Superior temporal gyrus (tissue), 1 donor: ENCODE results near the gene HS3ST4.
"Not testable (repeated sequence)": the region's sequence is repeated elsewhere in the genome, so short reads cannot be mapped to it uniquely, and the experiment has no call there.

Experiments used
- DNase-seq: peaks from one replicate; pipeline ENCODE4 v3.0.0-alpha.2; 2016; ENCODE audit errors: extremely low spot score

HS3ST4 gene

DNA sequence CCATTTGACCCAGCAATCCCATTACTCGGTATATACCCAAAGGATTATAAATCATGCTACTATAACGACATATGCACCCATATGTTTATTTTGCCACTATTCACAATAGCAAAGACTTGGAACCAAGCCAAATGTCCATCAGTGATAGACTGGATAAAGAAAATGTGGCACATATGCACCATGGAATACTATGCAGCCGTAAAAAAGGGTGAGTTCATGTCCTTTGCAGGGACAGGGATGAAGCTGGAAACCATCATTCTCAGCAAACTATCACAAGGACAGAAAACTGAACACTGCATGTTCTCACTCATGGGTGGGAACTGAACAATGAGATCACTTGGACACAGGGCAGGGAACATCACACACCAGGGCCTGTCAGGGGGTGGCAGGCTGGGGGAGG is 406.4 kb downstream of the HS3ST4 start:
- DNase-seq, result not testable (repeated sequence)

DNA sequence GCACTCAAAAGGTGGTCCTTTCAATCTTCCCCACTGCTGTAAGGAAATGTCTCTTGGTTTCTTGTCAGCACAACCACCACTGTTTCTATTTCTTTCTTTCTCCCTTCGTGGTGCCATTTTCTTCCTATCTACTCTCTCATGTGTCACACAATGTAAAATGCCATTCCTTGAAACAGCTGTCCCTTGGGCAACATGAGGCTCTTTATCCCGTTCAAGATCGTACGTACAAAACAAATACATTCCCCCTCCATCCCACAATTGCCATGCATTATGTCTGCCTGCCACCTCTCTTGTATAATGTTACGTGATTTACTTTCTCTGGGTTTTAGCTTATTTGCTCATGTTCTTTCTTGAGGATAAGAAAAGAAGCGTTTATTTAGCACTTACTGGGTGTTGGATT is 410.6 kb downstream of the HS3ST4 start:
- no peak for DNase-seq

DNA sequence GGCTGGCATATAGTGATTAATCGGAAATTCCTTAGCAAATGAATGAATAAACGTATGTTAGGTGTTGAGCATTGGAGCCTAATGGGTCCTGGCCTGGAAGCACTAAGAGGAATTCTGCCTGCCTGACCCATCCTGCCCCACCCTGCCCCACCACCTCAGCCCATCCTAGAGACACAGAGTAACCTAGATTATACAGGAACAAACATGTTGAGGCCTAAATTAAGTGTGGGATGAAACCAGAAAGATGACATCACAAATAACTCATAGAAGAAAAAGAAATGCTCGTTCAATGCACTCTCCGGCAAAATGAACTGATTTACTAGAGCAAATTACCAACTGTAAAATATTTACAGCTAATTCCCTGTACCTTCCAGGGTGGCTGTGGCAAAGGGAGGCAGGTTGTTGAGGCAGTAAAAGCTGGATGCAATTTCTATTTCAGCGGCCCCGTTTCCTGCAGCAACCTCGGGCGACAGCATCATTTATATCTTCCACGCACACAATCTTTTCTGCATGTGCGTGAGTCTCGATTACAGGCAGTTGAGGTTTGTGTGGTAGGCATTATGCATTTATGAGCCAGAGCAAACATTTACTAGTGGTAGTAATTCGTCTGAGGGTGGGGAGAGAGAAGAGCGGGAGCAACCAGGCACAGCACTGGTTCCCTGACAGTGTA is 417.2 kb downstream of the HS3ST4 start:
- DNase-seq, result no peak

DNA sequence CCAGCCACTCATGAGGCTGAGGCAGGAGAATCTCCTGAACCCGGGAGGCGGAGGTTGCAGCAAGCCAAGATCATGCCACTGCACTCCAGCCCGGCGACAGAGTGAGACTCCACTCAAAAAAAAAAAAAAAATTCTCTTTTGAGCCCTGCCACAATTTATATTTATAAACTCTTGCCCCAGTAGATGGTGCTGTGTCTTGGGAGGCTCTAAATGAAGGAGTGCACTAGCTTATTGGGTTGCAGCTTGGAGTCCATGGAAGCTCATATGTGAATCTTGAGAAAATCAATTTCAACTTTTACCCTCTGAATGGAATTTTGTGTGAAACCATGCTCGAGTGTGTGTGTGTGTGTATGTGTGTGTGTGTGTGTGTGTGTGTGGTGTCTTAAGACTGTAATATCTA is 420.1 kb downstream of the HS3ST4 start:
- no peak for DNase-seq

DNA sequence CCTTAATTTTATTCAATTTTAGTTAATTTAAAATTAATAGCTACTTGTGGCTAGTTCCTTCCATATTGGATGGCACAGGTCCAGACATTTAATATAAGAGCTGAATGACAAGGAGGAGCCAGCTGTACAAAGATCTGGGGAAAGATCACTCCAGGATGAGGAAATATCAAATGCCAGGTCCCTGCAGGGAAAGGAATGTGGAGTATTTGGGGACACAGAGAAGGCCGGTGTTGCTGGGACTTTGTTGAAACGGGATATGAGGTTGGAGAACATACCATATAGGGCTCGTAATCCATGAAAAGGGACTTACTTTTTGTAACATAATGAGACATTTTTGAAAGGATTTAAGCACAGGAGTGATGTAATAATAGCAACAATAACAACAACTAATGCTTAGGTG is 426.8 kb downstream of the HS3ST4 start:
- DNase-seq, result no peak

DNA sequence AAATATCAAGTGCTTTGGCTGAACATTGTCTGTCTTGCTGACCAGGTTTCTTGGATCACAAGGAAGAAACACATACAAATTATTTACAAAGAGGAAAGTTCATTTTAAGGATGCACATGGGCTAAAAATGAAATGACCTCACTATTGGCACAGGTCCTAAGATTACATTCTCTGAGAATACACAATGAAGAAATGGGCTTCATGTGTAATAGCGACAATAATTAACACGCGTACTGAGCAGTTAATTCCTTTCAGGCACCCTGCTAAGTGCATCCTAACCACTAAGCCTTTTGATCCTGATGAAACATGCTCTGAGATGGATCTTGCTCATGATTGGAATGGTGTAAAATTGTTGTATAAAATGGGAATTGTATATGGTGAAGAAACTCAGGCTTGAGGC is 429.0 kb downstream of the HS3ST4 start:
- DNase-seq, result no peak

DNA sequence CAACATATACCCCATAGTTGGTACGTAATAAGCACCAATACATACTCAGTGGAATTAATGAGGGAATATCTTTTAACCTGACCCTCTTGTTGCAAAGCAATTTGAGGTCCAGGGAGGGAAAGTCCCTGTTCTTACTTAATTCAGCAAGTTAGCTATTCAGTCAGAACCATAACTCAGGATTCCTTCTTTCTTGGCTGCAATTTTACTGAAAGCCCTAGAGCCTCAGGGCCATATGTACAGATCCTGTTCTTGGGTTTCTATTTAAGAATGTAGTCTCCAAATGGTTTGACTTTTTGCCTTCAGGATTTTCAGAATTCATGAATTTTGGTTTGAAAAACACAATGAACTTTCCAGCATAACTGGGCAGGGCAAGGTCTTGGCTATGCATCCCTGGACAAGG is 436.5 kb downstream of the HS3ST4 start:
- no peak for DNase-seq

DNA sequence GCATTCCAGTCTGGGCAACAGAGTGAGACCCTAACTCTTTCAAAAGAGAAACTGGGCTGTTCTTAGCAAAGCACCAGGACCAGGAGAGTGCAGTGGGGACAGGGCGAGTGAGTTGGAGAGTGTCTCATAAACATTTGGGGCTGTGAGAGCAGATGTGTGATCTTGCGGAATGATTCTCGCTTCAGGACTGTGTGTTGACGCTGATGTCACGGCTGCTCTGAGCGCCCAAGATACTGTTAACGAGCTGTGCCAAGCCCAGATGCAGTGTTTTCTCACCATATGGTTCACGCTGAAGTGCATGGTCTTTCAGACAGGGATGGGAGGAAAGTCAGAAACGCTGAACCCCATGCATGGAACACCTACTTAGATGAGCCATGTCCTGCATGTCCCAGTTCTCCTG is 438.2 kb downstream of the HS3ST4 start:
- DNase-seq, result peak; percentile 26

DNA sequence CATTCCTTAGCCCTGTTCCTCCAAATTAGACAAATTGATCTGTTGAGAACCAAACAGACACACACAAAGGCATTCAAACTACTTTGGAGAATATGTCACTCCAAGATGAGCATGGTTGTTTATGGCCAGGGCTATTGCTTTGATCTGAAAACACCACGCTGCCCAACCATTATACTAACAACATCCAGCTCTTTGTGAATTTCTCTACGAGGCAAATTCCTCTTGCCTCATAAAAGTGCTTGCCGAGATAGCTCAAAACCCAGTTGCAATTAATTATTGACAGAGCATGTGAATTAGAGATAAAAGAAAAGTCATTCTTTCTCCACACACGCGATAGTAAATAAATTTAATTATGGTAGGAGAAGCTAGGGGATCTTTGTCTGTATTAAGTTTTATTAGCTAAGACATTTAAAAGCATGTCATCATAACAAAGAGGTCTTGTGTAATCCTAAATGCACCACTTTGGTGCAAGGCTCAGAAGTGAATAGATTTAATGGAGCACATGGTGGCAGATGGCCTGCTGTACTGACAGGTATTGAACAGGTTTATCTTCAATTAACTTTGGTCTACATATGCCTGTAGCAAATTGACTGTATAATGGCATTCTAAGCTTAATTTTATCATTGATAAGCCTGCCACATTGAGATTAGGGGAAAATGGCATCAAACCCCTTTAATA is 441.8 kb downstream of the HS3ST4 start:
- no peak for DNase-seq

DNA sequence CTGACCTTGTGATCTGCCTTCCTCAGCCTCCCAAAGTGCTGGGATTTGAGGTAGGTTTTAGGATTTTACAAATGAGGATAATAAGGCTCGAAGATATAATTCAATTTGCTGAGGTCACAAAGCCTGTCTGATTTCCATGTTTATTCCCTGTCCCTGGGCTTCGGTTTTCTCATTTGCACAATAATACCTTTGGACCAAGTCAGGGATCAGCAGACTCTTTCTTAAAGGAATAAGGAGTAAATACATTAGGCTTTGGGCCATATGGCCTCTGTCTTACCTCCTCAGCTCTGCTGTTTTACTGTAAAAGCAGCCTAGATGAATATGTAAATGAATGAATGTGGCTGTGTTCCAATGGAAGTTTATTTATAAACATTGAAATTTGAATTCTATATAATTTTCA is 442.8 kb downstream of the HS3ST4 start:
- DNase-seq, result no peak

DNA sequence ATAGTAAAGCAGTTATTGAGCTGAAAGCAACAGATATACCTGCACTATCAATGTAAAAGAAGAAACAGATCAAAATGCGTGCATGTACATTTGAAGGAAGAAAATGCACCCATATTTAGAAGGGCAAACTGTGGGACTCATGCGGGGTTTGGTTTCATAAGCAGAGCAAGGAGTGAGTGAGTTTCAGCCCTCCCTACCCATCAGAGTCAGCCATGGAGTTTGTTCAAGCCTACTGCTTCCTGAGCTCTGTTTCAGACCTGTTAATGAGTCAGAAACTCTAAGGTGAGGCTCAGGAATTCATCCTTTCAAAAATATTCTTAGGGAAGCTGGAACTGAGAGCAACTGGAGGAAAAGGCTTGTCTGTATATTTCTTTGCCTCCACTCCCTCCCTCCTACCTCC is 446.2 kb downstream of the HS3ST4 start:
- DNase-seq, result no peak

DNA sequence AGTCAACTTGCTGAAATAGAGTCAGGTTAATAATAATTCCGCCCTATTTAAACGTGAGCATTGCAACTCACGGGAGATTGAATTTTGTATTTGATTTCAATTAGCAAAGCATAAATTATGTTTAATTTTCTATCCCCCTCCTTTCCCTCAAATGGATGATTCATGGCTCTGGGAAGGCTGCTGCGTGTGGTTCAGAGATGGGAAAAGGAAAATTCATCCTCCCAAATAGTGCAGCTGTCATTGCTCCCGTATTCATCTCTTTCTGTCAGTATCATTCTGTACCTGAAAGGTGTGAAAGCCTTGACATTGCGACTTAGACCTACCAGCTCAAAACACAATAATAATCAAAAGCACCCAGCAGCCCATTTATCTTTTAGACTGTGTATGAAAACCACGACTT is 447.3 kb downstream of the HS3ST4 start:
- no peak for DNase-seq

DNA sequence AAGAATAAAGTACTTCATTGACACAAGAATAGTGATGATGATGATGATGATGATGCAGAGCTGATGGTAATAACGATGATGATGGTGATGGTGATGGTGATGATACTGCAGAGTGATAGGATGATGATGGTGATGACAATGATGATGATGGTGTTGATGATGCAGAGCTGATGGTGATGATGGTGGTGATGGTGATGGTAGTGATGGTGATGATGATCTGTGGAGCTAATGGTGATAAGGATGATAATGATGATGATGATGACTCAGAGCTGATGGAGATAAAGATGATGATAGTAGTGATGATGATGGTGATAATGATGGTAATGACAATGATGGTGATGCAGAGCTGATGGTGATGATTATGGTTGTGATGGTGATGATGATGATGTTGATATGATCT is 448.1 kb downstream of the HS3ST4 start:
- no peak for DNase-seq

DNA sequence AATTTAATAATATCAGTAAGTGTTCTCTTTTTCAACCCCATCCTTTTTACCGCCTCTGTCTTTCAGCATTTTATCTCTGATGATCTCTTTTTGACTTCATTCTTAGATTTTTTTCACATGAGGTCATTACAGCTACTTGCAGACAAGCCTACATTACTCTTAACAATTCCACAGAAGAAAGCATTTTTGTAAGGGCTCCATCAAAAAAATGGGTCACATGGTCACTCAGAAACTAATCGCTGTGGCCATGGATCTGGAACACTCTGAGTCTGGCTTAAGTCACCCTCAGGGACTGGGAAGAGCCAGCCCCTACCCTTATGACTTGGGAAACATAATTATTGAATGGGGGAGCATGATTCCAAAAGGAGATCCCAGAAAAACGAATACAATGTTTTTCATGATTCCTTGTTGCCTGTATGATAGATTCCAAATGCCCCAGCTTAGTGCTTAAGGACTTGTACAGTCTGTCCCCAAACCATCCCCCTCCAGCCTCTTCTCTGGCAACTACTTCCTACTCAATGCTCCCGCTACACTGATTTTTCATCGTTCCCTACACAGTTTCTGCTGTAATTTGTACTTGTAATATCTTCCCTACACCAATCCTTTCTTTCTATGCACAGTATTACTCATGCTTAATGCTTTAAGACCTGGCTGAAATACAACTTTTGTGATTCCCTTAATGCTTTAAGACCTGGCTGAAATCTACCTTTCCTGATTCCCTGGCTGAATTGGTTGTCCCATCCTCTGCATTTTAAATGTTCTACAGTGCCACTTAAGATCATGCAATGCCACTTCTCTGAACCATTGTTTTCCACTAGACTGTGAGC is 457.8 kb downstream of the HS3ST4 start:
- DNase-seq, result no peak

DNA sequence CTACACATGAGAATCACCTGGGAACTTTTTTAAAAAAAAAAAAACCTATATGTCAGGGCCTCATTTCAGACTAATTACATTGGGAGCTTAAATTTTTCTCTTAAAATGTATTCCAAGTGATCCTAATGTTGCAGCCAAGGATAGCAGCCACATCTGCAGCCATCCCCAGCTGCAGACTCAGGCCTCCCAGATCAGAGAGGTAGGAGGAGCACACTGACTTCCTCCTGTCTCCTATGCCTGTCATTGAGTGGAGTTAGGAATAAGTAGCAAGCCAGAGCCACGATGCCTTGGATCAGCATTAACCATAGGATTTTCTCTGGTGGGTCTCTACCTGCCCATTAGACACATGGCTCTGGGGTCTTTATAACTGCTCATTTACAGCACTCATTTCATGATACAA is 463.5 kb downstream of the HS3ST4 start:
- DNase-seq, result no peak

DNA sequence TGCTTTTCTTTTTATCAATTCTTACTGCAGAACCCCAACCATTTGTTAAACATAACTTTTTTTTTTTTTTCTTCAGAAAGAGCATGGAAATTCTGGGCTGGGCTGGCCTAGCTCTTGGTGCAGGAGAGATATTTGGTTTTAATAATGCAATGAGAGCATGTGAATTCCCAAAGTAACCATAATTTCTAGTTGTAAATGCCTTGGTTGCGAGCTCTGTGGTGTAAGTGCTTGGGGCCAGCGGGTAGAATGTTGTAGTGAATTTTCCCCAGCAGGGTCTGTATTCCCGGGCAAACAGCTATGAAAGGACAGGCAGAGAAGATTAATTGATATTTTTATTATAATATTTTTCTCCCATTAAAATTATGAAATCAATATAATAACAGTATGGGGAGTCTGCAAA is 465.6 kb downstream of the HS3ST4 start:
- no peak for DNase-seq

DNA sequence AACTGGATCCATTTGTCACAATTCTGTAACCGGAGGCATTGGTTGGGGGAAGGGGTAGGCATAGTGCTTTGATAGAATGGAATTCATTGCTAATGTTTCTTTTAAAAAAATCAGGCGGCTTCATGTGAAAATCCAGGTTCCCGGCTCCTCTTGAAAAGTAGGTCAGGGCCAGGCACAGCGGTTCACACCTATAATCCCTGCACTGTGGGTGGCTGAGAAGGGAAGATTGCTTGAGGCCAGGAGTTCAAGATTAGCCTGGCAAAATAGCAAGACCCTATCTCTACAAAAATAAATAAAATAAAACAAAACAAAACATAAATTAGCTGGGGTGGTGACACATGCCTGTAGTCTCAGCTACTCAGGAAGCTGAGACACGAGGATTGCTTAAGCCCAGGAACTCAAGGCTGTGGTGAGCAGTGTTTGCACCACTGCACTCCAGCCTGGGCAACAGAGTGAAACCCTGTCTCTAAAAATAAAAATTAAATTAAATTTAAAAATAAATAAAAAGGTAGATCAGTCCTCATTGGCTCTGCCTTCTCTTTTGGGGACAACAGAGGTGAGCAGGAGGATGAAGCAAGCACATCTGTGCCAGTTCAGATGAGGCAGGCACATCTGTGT is 466.5 kb downstream of the HS3ST4 start:
- no peak for DNase-seq

DNA sequence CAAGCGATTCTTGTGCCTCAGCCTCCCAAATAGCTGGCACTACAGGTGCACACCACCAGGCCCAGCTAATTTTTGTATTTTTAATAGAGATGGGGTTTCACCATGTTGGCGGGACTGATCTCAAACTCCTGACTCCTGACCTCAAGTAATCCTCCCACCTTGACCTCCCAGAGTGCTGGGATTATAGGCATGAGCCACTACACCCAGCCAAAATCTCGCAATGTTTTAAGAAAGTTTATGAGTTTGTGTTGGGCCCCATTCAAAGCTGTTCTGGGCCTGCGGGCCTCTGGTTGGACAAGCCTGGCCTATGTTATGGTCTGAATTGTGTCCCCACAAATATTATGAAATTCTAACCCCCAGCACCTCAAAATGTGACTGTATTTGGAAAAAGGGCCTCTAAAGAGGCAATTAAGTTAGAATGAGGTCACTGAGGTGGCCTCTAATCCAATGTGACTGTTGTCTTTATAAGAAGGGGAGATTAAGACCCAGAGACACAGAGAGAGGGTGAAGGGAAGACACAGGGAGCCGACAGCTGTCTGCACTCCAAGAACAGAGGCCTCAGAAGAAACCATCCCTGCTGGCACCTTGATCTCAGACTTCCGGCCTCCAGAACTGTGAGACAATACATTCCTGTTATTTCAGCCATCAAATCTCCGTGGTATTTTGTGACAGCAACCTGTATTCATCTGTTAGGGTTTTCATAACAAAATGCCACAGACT is 469.9 kb downstream of the HS3ST4 start:
- no peak for DNase-seq

DNA sequence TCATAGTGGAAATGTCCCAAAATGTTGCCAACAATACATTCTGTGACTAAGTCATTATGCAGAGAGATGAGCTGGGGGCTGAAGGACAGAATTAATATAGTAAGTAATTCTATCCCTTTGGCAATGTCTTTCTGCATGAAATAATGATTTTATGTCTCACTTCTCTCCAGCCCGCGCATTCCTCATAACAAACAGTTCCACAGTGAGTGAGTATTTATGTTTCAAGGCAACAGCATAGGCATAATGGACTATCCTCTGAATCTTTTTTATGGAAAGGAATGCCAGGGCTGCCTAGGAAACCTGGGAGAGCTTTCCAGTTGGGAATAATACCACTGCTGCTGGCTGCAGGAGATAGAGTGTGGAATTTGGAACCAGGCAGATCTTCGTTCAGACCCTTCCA is 477.7 kb downstream of the HS3ST4 start:
- DNase-seq, result peak; percentile 68

DNA sequence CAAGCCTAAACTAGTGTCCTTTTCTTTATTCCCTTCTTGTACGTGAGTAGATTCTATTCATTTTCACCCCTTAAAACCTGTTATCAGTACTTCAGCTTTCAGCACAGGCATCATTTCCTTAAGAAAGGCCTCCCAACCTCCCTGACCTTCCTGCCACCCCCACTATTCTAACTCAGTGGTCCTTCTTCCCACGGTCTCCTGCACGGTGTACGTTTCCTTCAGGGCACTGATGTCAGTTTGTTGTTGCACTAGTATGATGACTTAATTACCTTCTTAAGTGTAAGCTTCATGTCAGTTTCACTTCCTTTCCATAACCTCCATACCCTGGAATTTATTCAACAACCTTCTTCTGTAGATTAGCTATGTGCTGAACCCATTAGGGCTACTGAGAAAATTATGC is 484.2 kb downstream of the HS3ST4 start:
- no peak for DNase-seq

DNA sequence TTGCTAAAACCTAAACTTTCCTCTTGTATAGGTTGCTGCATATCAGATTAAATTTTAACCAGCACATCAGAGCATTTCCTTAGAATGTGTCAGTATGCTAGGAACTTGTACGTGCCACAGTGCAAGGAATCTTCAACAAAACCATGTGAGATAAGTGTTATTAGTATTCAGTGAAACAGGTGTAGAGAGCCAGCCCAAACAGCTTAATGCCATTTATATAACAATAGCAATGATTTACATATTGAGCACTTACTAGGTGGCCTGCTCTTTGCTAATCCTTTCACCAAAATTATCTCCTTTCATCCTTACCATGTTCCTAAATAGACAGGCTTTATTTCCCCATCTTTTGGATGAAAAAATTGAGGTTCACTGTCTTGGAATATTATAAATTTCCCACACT is 485.7 kb downstream of the HS3ST4 start:
- DNase-seq, result no peak

DNA sequence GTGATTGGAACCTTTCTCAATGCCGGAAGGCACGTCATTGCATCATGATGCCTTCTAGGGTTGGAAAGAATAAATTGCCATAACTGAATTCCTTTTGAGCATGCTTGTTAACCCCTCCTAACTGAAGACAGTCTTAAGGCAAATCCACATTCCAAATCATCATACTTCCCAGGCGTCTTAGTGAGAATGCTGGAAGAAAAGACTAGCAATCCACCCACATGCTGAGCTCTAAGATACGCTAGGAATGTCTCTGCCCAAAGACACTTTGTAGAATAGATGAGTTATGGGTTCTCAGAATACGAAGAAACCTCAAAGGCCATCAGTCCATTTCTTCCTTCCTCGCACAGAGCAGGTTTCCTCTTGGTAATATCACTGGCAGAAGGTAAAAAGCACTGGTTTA is 486.5 kb downstream of the HS3ST4 start:
- no peak for DNase-seq
